CD4-positive, alpha-beta T cell treated with Interleukin-4 for 1 hour (primary cell): Measurements from ENCODE around the gene CCDC88A.
"Not testable (repeated sequence)": the region's sequence is repeated elsewhere in the genome, so short reads cannot be mapped to it uniquely, and the experiment has no call there.

Experiments
- DNase-seq, 2 donors: peaks; one replicate each; pipeline ENCODE4 v3.0.0-alpha.2; 2020 to 2022

The CCDC88A gene

GRCh38 chr2:55420871-55421270 lies 1.2 kb upstream of the CCDC88A start:
- no peak for DNase-seq

- DNase-seq = no peak
Observed at GRCh38 chr2:55420439-55420725, 726 bp upstream of the CCDC88A start.

GRCh38 chr2:55419233-55419678 lies 400 bp downstream of the CCDC88A start:
- no peak for DNase-seq

GRCh38 chr2:55418512-55419232 lies 984 bp downstream of the CCDC88A start:
- DNase-seq = peak in 1 of 2 donors; percentile 22

GRCh38 chr2:55418072-55418471 lies 1.6 kb downstream of the CCDC88A start:
- DNase-seq = peak in 1 of 2 donors; percentile 19

GRCh38 chr2:55416786-55417568 lies 2.7 kb downstream of the CCDC88A start:
- no peak for DNase-seq

- no peak for DNase-seq
Observed at GRCh38 chr2:55415300-55415699, 4.4 kb downstream of the CCDC88A start.

GRCh38 chr2:55408918-55409868 lies 10.5 kb downstream of the CCDC88A start:
- no peak for DNase-seq

GRCh38 chr2:55408098-55408882 lies 11.4 kb downstream of the CCDC88A start:
- no peak for DNase-seq

GRCh38 chr2:55405116-55405515 lies 14.5 kb downstream of the CCDC88A start:
- DNase-seq = no peak

GRCh38 chr2:55403256-55403998 lies 16.2 kb downstream of the CCDC88A start:
- DNase-seq = no peak

GRCh38 chr2:55401124-55401523 lies 18.5 kb downstream of the CCDC88A start:
- no peak for DNase-seq

GRCh38 chr2:55400332-55400731 lies 19.3 kb downstream of the CCDC88A start:
- no peak for DNase-seq

- DNase-seq = no peak
Observed at GRCh38 chr2:55399815-55400214, 19.8 kb downstream of the CCDC88A start.

- no peak for DNase-seq
Observed at GRCh38 chr2:55395724-55396605, 23.7 kb downstream of the CCDC88A start.

- no peak for DNase-seq
Observed at GRCh38 chr2:55391615-55392242, 27.9 kb downstream of the CCDC88A start.

- no peak for DNase-seq
Observed at GRCh38 chr2:55391155-55391554, 28.5 kb downstream of the CCDC88A start.

- not testable (repeated sequence) for DNase-seq
Observed at GRCh38 chr2:55385516-55385915, 34.1 kb downstream of the CCDC88A start.

GRCh38 chr2:55384786-55385185 lies 34.9 kb downstream of the CCDC88A start:
- DNase-seq = no peak

- no peak for DNase-seq
Observed at GRCh38 chr2:55371376-55371775, 48.3 kb downstream of the CCDC88A start.
